HEK293T (cell line): ENCODE measurements around the gene TGFBR1.
A peak's percentile ranks its signal among the peaks of the same experiment; 100 is the strongest.

ENCODE experiments used
- CTCF ChIA-PET: fragments of 350-600 bp; formaldehyde crosslinking; extraction: SDS; loops from one replicate; lab custom pipeline; 2021; ENCODE audit warnings: antibody characterized with exemption, inconsistent platforms; lab: Yijun Ruan, JAX
- POLR2A ChIA-PET: fragments of 350-600 bp; formaldehyde crosslinking; extraction: SDS; loops from one replicate; lab custom pipeline; 2020; ENCODE audit warnings: antibody characterized with exemption, inconsistent platforms; lab: Yijun Ruan, JAX
- DNase-seq: peaks from one replicate; pipeline ENCODE4 v3.0.0; 2012; ENCODE audit warnings: mixed read lengths; ENCODE audit errors: extremely low spot score
- ARNT ChIP-seq: fragments of 450-650 bp; IDR thresholded peaks from 2 replicates; pipeline ENCODE4 v1.6.1; 2017; ENCODE audit warnings: mild to moderate bottlenecking
- BHLHE40 ChIP-seq: fragments of 450-650 bp; IDR thresholded peaks from 2 replicates; pipeline ENCODE4 v1.6.1; 2016; ENCODE audit warnings: mild to moderate bottlenecking, moderate library complexity, borderline replicate concordance
- CTBP1 ChIP-seq: fragments of 450-650 bp; IDR thresholded peaks from 2 replicates; pipeline ENCODE4 v1.6.1; 2016; ENCODE audit warnings: borderline replicate concordance
- ELF4 ChIP-seq: fragments of 450-650 bp; IDR thresholded peaks from 2 replicates; pipeline ENCODE4 v1.6.1; 2017; ENCODE audit warnings: antibody characterized with exemption
- FOXA1 ChIP-seq: fragments of 450-650 bp; IDR thresholded peaks from 2 replicates; pipeline ENCODE4 v1.6.1; 2016; ENCODE audit warnings: mild to moderate bottlenecking
- FOXK2 ChIP-seq: fragments of 450-650 bp; IDR thresholded peaks from 2 replicates; pipeline ENCODE4 v1.6.1; 2016; ENCODE audit warnings: mild to moderate bottlenecking
- FOXM1 ChIP-seq: fragments of 450-650 bp; IDR thresholded peaks from 2 replicates; pipeline ENCODE4 v1.6.1; 2017; ENCODE audit warnings: mild to moderate bottlenecking, borderline replicate concordance
- HDGF ChIP-seq: fragments of 450-650 bp; IDR thresholded peaks from 2 replicates; pipeline ENCODE4 v1.6.1; 2017; ENCODE audit warnings: antibody characterized with exemption, borderline replicate concordance
- L3MBTL2 ChIP-seq: fragments of 450-650 bp; conservative IDR thresholded peaks from 2 replicates; pipeline ENCODE4 v1.6.1; 2016; ENCODE audit warnings: mild to moderate bottlenecking
- LEF1 ChIP-seq: fragments of 450-650 bp; IDR thresholded peaks from 2 replicates; pipeline ENCODE4 v1.6.1; 2017; ENCODE audit warnings: mild to moderate bottlenecking, borderline replicate concordance
- NFRKB ChIP-seq: fragments of 450-650 bp; IDR thresholded peaks from 2 replicates; pipeline ENCODE4 v1.6.1; 2016; ENCODE audit warnings: mild to moderate bottlenecking, moderate library complexity
- SP1 ChIP-seq: fragments of 450-650 bp; IDR thresholded peaks from 2 replicates; pipeline ENCODE4 v1.6.1; 2017
- SUZ12 ChIP-seq: fragments of 450-650 bp; IDR thresholded peaks from 2 replicates; pipeline ENCODE4 v1.6.1; 2016; ENCODE audit warnings: mild to moderate bottlenecking
- TARDBP ChIP-seq: fragments of 450-650 bp; IDR thresholded peaks from 2 replicates; pipeline ENCODE4 v1.6.1; 2016
- ZNF384 ChIP-seq: fragments of 450-650 bp; IDR thresholded peaks from 2 replicates; pipeline ENCODE4 v1.6.1; 2016
- TF ChIP-seq, protein P1 (sequence below): fragments of 450-650 bp; IDR thresholded peaks from 2 replicates; pipeline ENCODE4 v1.6.1; 2016

The TGFBR1 gene

DNA sequence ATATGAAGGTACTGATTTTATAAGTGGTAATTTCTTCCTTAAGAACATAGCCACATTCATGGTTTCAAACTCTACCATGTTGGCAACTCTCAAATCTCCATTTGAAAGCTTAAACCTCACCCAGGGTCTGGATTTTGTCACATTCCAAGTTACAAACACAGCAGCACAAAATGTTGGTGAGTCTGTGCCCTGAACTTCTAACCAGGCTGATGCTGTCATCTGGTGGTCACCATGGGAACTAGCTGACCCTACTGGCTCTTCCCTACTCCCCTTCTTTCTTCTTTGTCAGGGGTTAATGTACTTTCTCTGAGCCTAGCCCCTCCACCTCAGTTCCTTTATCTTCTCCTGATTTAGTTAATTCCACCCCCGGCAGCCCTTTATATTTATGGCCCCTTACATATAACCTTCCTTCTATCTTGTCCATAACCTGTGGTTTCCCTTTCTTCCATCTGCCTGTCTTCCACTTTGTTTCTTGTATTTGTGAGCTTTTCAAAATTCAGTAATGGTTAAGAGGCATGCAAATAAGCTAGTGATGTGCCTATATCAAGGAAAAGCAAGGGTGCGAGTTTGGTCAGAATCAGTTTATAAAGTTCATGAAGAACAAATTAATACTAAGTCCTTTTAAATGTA, 35.9 kb downstream of the TGFBR1 start:
- ChIA-PET POLR2A (interaction anchor here (1.0 kb wide), 1 partner anchor 298 kb away, joined by 3 read pairs; no protein-coding TSS in a partner anchor), CTCF (interaction anchor here (0.8 to 2.7 kb wide), 7 partner anchors 18 to 293 kb away, joined by 3 to 22 read pairs (median 4); no protein-coding TSS in a partner anchor)
- peak; percentile 57 for DNase-seq
- TF ChIP-seq ARNT, result no peak
- TF ChIP-seq, protein P1, sequence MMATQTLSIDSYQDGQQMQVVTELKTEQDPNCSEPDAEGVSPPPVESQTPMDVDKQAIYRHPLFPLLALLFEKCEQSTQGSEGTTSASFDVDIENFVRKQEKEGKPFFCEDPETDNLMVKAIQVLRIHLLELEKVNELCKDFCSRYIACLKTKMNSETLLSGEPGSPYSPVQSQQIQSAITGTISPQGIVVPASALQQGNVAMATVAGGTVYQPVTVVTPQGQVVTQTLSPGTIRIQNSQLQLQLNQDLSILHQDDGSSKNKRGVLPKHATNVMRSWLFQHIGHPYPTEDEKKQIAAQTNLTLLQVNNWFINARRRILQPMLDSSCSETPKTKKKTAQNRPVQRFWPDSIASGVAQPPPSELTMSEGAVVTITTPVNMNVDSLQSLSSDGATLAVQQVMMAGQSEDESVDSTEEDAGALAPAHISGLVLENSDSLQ, result no peak
- no peak for TF ChIP-seq FOXK2
- no peak for TF ChIP-seq FOXM1
- no peak for TF ChIP-seq CTBP1
- TF ChIP-seq LEF1, result no peak
- TF ChIP-seq SUZ12, result no peak
- no peak for TF ChIP-seq HDGF
- no peak for TF ChIP-seq SP1
- TF ChIP-seq L3MBTL2, result no peak
- no peak for TF ChIP-seq ZNF384
- no peak for TF ChIP-seq TARDBP
- TF ChIP-seq FOXA1, result no peak
- no peak for TF ChIP-seq ELF4
- no peak for TF ChIP-seq BHLHE40
- no peak for TF ChIP-seq NFRKB

DNA sequence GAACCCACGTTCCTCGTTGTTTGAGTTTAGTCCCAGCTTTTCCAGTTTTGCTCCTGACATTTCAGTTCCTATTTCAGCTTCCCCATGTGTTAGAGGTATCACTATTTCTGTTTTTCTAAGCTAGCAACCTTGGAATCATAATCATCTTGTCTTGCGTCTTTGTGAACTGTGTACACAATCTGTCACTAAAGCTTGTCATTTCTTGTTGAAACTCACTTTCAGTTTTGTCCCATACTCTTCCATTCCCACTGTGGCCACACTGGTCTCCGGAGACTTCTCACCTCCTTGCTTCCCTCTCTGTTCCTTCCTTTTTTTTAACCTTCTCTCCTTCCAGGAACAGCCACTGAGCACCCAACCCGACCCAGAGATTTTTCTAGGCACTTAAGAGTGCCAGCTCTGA, 36.9 kb downstream of the TGFBR1 start:
- CTCF ChIA-PET, result interaction anchor here (1.3 to 2.7 kb wide), 3 partner anchors 38 to 294 kb away, joined by 3 to 22 read pairs (median 12); no protein-coding TSS in a partner anchor
- DNase-seq, result no peak
- POLR2A ChIA-PET, result no interaction called here
- TF ChIP-seq NFRKB (no peak), TARDBP (no peak), FOXK2 (no peak), LEF1 (no peak), ARNT (no peak), SP1 (no peak), BHLHE40 (no peak), CTBP1 (no peak), FOXA1 (no peak), ZNF384 (no peak), L3MBTL2 (no peak)
- TF ChIP-seq, protein P1, result no peak

DNA sequence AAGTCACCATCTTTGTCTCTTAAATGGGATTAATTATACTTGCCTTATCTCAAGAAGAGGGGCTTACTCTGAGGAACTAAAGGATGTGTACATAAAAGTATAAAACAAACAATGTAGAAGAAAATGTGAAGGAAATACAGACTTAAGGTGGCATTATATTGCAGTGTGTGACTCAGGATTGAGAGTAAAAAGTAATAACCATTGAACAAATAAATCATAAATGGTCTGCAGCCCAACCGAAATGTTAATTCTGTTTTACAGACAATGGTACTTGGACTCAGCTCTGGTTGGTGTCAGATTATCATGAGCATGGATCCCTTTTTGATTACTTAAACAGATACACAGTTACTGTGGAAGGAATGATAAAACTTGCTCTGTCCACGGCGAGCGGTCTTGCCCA, 37.4 kb downstream of the TGFBR1 start:
- TF ChIP-seq ELF4 (no peak), FOXM1 (no peak), NFRKB (no peak), ARNT (no peak)
- ChIA-PET POLR2A (no interaction called here), CTCF (interaction anchor here (2.0 to 2.7 kb wide), 2 partner anchors 140 to 294 kb away, joined by 12 to 22 read pairs; no protein-coding TSS in a partner anchor)
- DNase-seq, result no peak

DNA sequence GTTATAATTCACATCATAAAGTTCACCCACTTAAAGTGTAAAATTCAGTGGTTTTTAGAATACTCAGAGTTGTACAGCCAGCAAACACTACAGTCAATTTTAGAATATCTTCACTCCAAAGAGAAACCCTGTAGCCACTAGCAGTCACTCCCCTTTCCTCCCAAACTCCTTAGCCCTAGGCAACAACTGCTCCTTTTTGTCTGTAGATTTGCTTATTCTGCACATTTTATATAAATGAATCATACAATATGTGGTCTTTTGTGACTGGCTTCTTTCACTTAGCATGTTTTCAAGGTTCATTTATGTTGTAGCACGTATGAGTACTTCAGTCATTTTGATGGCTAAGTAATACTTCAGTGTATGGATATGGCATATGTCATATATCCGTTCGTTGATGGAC, 38.7 kb downstream of the TGFBR1 start:
- ChIA-PET POLR2A (no interaction called here), CTCF (no interaction called here)
- no peak for TF ChIP-seq FOXM1
- TF ChIP-seq SUZ12, result no peak
- no peak for TF ChIP-seq TARDBP
- no peak for TF ChIP-seq FOXK2
- no peak for TF ChIP-seq SP1
- no peak for TF ChIP-seq ELF4
- no peak for TF ChIP-seq FOXA1
- TF ChIP-seq BHLHE40, result no peak
- TF ChIP-seq L3MBTL2, result no peak
- no peak for TF ChIP-seq HDGF
- TF ChIP-seq, protein P1, result no peak
- no peak for TF ChIP-seq ARNT
- no peak for TF ChIP-seq ZNF384
- TF ChIP-seq NFRKB, result no peak
- TF ChIP-seq LEF1, result no peak
- TF ChIP-seq CTBP1, result no peak
- no peak for DNase-seq

DNA sequence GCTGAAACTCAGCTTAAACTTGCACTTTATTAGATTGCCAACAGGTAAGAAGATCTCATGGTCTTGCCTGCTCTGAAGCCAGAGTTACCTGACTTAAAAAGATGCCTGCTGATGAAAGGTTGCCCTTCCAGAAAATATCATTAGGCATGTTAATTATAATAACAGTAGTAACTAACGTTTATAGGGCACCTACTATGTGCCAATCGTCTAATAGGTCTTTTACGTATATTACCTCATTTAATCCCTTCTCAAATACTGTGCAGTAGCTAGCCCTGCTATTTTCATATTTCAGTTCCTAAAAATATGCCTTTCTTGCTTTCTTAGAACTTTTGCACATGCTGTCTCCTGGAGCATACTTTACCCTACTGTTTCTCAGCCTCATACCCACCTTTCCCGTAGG, 40.1 kb downstream of the TGFBR1 start:
- TF ChIP-seq NFRKB (no peak), FOXA1 (no peak), ZNF384 (no peak), LEF1 (no peak), BHLHE40 (no peak), ELF4 (no peak), ARNT (no peak), FOXK2 (no peak), SUZ12 (no peak), SP1 (no peak), CTBP1 (no peak)
- TF ChIP-seq, protein P1, result no peak
- CTCF ChIA-PET, result no interaction called here
- DNase-seq, result no peak
- POLR2A ChIA-PET, result no interaction called here

DNA sequence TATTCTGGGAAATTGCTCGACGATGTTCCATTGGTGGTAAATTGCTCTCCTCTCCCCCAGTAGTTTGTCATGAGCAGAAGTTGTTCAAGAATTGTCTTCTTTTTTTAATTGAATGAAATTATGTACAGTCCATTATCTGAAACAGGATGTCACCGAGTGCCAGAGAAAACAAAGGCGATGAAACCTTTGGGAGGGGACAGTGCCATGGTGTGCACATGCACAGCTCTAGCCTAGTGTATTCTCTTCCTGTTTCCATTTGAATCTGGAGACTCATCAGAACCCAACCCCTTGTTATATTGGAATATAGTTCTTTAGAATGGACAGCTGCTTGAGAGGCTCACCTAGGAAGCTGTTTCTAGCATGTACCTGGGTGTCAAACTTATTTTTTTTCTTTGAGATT, 41.7 kb downstream of the TGFBR1 start:
- TF ChIP-seq L3MBTL2 (no peak), SP1 (no peak), LEF1 (no peak), TARDBP (no peak), SUZ12 (no peak), CTBP1 (no peak), FOXA1 (no peak), FOXK2 (no peak), NFRKB (no peak), HDGF (no peak), ELF4 (no peak), FOXM1 (no peak), ZNF384 (no peak), BHLHE40 (no peak)
- TF ChIP-seq, protein P1, result no peak
- CTCF ChIA-PET, result no interaction called here
- POLR2A ChIA-PET, result no interaction called here
- no peak for DNase-seq
